ENCODE results near the gene SGSM1.
A peak's percentile ranks its signal among the peaks of the same experiment; 100 is the strongest.

The SGSM1 gene

DNA sequence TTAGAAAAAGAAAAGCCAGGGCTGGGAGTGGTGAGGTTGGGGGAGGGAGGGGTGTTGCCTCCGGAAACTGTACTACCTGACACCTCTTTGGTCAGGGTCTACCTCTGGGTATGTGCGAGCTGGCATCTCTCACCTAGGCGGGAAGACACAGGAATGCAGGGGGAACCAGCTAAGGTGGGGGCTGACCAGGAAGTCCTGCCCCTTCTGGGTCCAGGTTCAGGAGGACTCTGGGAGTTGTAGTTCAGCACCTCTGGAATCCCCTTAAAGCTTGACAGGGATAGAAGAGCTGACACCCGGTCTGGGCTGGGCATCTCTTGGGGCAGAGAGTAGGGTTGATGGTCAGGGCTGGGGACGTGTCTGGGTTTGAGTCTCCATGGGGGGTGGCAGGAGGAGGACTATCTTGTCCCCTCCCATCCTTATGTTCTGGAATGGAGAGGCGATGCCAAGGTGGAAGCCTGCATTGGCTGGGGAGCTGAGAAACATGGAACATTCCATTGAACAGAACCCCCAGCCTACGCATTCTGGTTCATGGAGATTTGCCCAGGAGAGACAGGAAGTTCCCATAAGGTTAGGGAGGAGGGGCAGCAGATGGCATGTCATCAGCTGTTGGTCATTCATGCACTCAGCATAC, 144.4 kb downstream of the SGSM1 start:
- no peak for DNase-seq (ENCODE audit: low spot score)

DNA sequence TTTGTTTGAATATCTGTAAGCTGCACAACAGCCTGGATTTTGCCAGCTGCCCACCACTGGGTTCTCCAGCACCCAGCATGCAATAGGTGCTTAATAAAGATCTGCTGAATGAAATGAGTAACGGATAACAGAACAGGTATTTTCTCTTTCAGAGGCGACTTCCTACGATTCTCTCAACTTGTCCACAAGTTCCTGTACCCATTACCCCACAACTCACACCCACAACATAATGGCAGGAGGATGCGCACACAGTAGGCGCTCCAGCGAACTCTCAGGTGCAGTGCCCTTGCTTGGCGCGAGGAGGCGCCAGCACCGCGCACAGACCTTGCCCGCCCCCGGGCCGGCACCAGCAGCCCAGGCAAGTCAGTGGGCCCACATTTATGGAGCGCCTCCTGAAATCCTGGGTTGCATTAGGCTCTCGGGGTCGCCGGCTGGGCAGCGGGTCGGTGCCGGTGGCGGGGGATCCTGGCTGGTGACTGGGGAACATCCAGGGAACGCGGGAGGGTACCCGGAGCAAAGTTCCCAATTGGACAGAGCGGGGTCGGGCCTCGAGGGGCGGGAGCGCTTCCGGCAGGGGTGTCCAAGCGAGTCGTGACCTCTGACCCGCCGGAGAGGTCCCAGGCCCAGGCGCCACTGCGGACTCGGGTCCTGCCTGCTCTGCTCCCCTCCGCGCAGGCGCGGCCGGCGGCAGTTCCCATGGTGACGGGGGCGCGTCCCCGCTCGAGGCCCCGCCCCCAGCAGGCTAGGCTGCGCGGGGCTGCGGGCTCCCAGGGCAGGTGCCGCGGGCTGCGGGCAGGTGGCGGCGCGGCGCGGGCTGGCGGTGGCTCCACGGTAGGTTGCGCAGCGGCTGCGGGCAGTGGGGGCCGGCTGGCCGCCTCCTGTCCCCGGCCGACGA, 146.2 kb downstream of the SGSM1 start, which contains the start of gene KIAA1671:
KIAA1671 (plus strand) TSS at position 775 of the 895 bp plus-strand sequence. CDS start 75,284 bp downstream, outside the sequence.
- DNase-seq (ENCODE audit: low spot score) = peak; percentile 91

DNA sequence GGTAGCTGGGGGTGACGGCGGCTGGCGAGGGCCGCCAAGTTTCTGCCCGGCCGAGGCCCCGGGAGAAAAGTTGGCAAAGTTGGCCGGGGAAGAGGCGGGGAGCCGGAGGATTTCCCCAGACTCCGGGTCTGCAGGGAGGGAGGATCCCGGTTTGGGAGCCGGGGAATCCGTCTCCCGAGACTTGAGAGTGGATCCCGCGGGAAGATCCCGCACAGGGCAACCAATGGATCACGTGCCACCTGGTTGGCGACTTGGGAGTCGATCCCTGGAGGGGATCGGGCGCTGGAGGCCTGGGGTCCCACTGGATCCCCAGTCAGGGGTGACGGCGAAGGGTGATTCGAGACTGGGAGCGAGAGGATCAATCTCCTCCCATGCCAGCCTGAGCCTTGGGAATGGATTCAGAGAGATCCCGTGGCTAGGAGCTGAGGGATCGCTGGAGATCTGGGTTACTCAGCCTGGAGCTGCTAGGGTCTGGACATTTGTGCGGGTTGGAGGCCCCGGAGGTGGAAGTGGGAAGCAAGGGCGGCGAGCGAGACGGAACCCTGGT, 146.9 kb downstream of the SGSM1 start:
- no peak for DNase-seq (ENCODE audit: low spot score)

DNA sequence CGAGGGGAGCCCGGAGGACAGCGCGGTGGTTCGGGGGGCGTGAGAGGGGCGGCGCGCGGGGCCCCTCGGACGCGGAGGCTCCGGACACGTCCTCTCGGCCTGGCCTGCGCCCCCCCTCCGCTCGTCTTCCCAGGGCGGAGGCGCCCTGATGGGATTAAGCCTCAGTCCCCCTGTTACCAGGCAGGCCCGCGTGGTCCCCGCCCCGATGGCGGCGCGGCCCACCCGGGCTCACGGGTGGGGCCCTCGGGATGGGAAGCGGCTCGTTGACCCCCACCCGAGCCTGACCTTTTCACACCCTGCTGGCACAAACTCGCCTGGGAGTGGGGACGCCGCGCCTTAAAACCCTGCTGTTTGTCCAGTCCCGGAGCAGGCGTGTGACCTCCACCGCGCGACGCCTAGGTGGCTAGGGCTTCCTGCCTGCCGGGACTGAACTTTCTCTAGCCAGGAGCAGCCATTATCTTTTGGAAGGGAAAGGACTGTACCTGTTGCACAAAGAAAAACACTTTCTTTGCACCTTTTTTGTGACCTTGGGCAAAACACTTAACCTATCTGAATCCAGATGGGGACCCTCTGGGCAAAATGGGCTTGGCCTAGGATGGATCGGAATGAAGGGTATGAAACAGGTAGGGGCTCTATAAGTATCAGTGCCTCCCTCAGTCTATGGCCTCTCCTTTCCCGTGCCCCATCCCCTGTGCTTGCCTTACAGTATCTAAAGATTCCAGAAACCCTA, 147.5 kb downstream of the SGSM1 start:
- no peak for DNase-seq (ENCODE audit: low spot score)

DNA sequence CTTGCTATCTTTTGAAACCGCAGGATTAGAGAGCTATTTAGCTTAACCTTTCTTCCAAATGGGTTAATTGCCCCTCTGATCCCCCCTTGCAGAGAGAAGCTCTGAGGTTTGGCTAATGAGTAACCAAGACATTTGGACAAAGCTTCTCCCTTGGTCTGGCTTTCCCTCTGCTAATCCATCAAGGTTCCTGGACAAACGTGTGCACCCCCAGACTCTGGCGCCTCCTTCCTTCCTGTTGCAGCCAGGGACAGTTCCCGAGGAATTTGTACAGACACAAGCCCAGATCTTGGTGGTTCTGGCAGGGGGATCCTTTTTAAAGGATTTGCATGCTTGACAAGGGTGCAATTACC, 148.1 kb downstream of the SGSM1 start:
- no peak for DNase-seq (ENCODE audit: low spot score)

DNA sequence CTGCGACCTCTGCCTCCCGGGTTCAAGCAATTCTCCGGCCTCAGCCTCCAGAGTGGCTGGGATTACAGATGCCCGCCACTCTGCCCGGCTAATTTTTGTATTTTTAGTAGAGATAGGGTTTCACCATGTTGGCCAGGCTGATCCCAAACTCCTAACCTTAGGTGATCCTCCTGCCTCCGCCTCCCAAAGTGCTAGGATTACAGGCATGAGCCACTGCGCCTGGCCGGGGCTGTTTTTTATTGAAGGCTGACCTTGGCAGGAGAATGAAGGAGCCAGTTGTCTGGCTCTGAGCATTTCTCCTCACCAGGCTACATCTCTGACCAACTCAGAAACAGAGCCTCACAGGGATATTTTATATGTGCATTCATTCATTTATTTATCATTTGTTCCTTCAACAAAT, 148.8 kb downstream of the SGSM1 start:
- DNase-seq (ENCODE audit: low spot score) = no peak

DNA sequence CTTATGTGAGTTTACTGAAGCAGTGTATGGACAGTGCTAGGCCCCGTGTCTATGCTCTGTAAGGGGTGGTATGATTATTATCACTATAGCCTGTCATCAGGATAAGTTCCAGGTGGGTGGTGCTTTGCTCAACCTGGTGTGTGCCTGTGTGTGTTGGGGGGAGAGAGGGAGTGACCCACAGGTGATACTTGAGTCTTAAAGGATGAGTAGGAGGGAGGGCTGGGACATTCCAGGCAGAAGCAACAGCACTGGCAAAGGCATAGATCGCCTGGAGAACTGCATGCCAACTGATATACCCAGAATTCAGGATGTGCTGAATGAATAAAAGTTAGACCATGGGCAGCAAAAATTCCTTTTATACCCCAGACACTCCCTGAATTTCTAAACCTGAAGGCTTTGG, 151.0 kb downstream of the SGSM1 start:
- DNase-seq (ENCODE audit: low spot score) = no peak

DNA sequence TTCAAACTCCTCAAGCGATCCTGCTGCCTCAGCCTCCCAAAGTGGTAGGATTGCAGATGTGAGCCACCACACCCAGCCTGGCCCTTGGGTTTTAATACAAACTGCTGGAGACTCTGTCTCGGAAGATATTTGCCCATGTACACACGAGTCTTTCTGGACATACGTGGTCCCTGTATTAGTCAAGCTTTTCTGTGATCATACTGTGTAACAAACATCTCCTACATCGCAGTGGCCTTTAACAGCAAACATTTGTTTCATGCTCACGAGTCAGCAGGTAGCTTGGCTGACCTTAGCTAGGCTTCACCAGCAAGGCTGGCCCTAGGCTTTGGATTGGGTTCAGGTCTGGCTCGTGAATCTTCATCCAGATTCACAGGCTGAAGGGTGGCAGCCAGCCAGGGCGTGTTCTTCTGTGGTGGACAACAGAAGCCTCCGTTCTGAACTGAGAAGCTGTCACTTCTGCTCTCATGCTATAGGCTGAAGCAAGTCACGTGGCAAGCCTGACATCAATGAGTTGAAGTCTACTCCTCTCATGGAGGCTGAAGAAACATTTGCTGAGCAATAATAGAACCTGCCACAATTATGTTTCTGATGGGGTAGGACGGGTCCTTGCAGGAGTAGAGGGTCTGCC, 155.3 kb downstream of the SGSM1 start:
- DNase-seq (ENCODE audit: low spot score) = no peak

DNA sequence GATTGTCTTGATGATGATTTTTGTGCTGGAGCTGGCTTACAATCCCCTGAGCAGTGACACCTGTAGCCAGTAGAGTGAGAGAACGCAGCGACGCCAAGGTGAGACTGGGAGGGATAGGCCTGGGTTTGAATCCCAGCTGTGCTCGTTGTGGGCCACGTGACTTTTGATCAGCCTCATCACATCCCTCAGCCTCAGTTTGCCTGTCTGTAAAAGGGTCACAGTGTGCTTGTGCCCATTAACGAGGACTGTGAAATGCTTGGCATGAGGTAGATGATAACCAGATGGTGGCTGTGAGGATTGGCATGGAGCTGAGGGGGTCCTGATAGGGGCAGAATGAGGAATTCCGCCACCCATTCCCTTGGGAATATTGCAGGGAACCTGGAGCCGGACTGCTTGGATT, 156.1 kb downstream of the SGSM1 start:
- no peak for DNase-seq (ENCODE audit: low spot score)

DNA sequence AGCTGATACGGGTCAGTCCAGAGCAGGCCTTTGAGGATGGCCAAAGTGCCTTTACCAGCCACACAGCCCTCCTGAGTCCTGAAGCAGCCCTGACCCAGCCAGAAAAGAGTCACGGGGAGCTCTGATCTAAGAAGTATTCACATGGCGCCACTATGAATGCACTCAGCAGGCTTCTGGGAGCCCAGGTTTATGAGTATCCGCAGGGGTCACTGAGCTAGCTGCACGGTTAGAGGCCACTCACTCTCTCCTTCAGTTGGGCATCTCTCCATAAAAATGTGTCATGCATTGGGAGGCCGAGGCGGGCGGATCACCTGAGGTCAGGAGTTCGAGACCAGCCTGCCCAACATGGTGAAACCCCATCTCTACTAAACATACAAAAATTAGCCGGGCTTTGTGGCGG, 156.8 kb downstream of the SGSM1 start:
- no peak for DNase-seq (ENCODE audit: low spot score)

DNA sequence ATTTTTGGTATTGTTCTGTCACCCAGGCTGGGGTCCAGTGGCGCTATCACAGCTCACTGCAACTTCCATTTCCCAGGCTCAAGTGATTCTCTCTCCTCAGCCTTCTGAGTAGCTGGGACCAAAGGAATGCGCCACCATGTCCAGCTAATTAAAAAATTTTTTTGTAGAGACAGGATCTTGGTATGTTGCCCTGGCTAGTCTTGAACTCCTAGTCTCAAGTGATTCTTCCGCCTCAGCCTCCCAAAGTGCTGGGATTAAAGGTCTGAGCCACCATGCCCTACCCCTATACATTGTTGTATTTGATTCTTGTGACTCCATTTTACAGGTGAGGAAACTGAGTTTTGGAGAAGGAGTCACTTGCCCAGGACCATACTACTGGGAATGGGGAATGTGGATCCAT, 158.4 kb downstream of the SGSM1 start:
- no peak for DNase-seq (ENCODE audit: low spot score)

DNA sequence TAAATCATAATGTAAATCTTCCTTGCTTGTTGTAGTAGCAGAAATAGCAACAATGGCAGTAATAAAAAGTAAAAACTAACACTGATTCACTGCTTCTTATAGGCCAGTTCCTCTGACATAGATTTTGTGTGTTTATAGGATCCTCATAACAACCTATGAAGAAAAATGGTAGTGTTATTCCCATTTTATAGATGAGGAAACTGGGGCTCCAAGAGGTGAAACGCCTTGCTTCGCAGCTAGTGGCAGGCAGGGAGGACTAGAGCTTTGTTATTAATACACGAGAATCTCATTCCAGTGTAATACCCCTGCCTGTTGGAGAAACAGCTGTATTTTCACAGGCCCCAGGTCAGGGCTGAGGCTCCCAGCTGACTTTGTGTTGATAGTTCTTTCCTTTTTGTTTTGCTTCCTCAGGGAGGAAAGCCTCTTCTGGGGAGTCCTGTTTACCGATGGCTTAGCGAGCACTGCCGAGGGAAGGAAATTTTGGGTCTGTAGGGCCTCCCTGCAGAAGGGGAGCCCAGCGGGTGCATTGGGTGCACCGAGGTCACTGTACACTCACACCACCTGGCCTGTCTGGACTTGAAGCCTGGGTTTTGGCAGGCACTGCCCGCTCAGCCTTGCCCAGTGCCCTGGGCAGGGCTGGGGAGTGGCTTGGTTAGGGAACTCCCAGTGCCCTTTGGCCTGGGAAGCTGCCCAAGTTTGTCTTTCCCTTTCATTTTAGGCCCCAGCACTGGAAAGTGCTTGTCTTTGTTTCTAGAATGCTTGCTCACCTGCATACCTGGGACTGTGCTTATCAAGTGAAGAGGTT, 160.0 kb downstream of the SGSM1 start:
- DNase-seq (ENCODE audit: low spot score) = no peak

DNA sequence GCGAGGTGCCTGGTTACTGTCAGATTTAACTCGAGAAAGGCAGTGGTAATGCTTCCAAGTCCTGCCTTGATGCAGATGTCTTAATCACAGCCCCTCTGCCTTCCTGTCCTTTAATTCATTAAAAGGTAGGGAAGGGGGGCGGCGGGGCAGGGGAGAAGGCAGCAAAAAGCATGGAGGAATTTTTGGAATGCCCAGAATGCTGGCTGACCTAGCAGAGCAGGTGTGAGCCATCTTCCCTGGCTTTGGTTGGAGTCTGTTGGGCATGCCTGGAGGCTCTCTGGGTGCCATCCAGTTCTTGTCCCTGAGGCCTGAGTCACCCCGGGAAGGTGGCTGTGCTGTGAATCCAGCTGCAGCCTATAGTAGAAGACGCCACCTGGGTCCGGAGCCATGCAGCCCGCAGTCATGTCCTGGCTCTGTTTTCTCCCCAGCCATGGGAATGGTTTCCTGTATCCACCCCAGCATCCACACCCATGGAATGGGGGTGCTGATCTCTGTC, 162.1 kb downstream of the SGSM1 start:
- no peak for DNase-seq (ENCODE audit: low spot score)

DNA sequence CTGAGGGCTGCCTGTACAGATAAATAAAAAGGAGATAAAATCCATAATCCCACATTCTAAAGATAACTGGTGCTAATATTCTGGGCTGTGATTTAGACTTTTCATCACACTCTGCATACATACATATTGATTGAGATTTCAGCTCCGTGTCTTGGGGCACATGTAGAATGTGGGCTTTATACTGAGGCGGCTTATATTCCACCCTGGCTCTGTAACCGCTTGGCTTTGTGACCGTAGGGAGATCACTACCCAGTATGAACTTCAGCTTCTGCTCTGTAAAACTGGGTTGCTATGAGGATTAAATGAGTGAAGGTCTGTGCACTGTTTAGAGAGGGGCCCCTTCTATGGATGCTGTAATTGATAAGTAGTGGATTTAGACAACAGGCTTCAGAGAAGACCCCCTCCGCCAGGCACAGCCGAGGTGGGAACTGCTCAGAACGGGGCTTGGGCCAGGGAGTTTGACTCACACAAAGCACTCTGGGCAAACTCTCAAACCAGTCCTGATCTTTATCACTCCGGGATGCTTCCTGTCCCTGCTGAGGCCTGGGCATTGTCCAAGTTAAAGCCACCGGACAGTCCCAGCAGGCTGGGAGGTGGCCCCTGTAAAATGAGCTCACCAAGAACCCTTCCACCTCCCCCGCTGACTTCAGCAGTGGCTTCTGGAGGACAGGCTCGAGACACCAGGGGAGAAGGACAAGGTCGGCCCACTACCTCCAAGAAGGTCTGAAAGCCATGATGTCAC, 163.7 kb downstream of the SGSM1 start:
- no peak for DNase-seq (ENCODE audit: low spot score)

DNA sequence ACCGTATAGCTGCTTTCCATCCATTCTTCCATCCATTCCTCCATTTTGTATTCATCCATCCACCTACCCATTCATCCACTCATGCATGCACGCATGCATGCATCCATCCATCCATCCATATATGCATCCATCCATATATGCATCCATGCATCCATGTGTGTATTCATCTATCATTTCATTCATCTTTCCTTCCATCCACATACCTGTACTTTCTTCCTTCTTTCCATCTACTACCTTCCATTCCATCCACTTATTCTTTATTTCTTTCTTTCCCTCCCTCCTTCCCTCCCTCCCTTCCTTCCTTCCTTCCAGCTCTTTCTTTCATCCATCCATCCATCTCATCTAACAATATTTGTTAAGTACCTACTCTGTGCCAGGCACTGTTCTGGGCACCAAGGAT, 166.4 kb downstream of the SGSM1 start:
- DNase-seq (ENCODE audit: low spot score) = no peak

DNA sequence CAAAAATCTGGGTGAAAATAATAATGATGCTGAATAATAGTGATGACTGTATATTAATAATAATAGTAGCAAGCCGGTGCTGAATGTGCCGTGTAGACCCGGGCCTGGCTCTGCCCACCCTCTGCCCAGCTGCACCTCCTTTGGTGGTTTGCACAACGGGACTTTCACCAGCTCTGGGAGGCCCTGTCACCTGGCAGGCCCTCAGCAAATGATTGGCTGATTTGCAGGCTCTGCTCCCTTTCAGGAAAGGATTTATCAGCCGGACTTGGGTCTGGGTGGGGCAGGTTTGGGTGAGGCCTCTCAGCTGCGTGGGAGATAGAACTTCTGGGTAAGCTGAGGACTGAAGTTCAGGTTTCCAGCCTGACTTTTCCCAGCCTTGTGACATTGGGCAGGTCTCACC, 167.9 kb downstream of the SGSM1 start:
- no peak for DNase-seq (ENCODE audit: low spot score)

DNA sequence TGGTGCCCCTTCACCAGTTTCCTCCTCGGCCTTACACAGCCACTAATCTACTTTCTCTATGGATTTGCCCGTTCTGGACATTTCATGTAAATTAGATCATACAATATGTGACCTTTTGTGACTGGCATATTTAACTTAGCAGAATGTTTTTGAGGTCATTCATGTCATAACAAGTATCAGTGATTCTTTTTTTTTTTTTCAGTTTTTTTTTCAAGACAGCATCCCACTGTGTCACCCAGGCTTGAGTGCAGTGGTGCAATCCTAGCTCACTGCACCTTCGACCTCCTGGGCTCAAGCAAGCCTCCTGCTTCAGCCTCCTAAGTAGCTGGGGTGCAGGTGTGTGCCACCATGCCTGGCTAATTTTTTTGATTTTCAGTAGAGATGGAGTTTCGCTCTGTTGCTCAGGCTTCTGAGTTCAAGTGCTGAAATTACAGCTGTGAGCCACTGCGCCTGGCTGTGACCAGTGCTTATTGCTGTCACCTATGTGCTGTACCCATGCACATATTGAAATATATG, 169.2 kb downstream of the SGSM1 start:
- DNase-seq (ENCODE audit: low spot score) = no peak

DNA sequence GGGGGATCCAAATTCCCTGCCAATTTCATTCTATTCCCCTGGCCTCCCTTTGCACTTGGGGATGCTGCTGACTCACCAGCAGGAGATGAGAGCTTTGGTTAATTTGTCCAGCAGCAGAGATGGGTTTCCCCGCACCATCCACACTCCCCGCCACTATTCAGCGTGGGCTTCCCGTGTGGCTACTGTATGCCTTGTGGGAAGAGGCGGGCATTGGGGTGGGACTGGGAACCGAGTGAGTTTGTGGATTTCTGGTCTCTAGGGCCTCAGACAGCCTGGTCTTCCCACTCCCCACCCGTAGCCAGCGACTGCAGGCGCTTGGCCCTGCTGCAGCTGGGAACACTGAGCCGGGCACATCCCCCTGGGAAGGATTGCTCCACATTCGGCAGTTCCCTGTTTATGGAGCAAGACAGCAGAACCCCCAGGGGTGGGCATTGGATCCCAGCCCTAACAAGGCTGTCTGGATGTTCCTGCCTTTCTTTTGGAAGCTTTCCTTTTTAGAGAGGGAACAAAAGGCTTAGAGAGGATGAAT, 169.9 kb downstream of the SGSM1 start:
- no peak for DNase-seq (ENCODE audit: low spot score)

DNA sequence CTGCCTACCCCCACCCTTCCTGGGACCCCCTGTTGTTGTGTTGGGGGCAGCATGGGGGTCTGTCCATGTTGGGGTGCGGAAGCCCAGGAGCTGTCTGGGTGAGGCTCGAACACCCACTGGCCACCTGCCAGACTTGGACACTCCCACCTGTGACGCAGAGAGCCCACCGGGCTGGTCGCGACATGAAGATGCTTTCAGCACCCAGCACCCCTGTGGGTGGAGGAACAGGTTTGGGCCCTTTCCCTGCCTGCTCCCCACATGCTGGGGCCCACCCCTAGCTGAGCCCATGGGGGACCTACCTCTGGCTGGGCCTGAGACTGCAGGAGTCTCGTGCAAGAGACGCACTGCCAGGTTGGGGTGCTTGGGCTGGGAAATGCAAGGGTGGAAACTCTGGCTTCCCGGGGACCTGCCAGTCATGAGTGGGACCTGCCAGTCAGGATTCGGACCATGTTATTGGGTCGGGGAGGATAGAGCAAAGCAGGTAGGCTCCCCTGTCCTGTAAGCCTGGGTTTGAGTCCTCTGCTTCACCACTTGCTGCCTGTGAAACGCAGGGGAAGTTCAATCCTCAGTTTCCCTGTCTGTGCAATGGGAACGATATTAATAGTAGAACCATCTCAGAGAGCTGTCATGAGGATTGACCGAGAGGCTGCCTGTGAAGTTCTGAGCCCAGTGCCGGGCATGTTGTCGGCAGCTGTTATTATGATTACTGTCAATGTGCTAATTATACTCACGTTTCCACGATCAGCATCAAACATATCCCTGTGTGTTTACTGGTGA, 170.6 kb downstream of the SGSM1 start:
- no peak for DNase-seq (ENCODE audit: low spot score)
